Gastrocnemius medialis (tissue), 4 donors: ENCODE measurements around the gene TBCD. TPM values are rescaled to one million over a fixed set of nuclear protein-coding genes. Genes with fewer than 3 reads are reported as not detected.

Experiments
- ATAC-seq, 2 donors: fragments of 150-250 bp; one replicate each; pipeline ENCODE4 v1.9.1; 2016
- DNase-seq, 2 donors: peaks; one replicate each; pipeline ENCODE4 v3.0.0-alpha.2; 2019
- H3K27ac ChIP-seq, 4 donors: fragments of 200-600 bp; sonication (generic); 1 replicate in 1 of 4; 2 replicates in 3 of 4; pipeline ENCODE4 v1.5.1; 2016 to 2018; ENCODE audit warnings: mild to moderate bottlenecking in 2 of 4, moderate library complexity in 1 of 4
- H3K27me3 ChIP-seq, 3 donors: fragments of 200-600 bp; sonication (generic) in 2 of 3; 1 replicate in 1 of 3; 2 replicates in 2 of 3; pipeline versions ENCODE4 v1.5.1 to v1.6.0; 2016 to 2019; ENCODE audit warnings: mild to moderate bottlenecking in 1 of 3, moderate library complexity in 1 of 3
- H3K36me3 ChIP-seq, 2 donors: fragments of 200-600 bp; sonication (generic) in 1 of 2; one replicate each; pipeline ENCODE4 v1.5.1; 2017 to 2018
- H3K4me1 ChIP-seq, 2 donors: fragments of 200-600 bp; sonication (generic) in 1 of 2; one replicate each; pipeline ENCODE4 v1.5.1; 2016 to 2017; ENCODE audit warnings: mild to moderate bottlenecking in 2 of 2
- H3K4me3 ChIP-seq, 4 donors: fragments of 200-600 bp; sonication (generic) in 3 of 4; 1 replicate in 1 of 4; 2 replicates in 3 of 4; pipeline ENCODE4 v1.5.1; 2016 to 2019; ENCODE audit warnings: mild to moderate bottlenecking in 2 of 4
- H3K9me3 ChIP-seq, 3 donors: fragments of 200-600 bp; sonication (generic) in 2 of 3; 1 replicate in 1 of 3; 2 replicates in 2 of 3; pipeline ENCODE4 v1.5.1; 2016 to 2019
- POLR2A ChIP-seq, 2 donors: fragments of 450-650 bp; IDR thresholded peaks; one replicate each; pipeline ENCODE4 v1.6.1; 2017; ENCODE audit warnings: antibody characterized with exemption in 2 of 2, mild to moderate bottlenecking in 2 of 2, moderate library complexity in 2 of 2
- in situ Hi-C, 4 donors: fragments of 200-750 bp; cut with MboI; loops; one replicate each; pipeline versions ENCODE4 v1.15.0 to v1.8.0; 2017; ENCODE audit warnings: low sequenced_read_pairs in 4 of 4
- intact Hi-C: fragments of 100-400 bp; cut with DNase I; formaldehyde crosslinking; loops from one replicate; pipeline ENCODE4 v1.15.1; 2023; ENCODE audit warnings: low total_unique reads
- total RNA-seq, 4 donors: library from RNA; depleted of rRNA; stranded (reverse); fragments of >200 nt; gene quantifications; one replicate each; pipeline versions ENCODE4 v1.1.0 to v1.2.3, GENCODE V29; 2016
- TF ChIP-seq, protein P1 (sequence below), 5 experiments: fragments of 450-650 bp in 3 of 5; fragments of 200-600 bp in 2 of 5; sonication (generic) in 2 of 5; IDR thresholded peaks in 4 of 5; conservative IDR thresholded peaks in 1 of 5; 1 replicate in 4 of 5; 2 replicates in 1 of 5; pipeline ENCODE4 v1.5.1; 2016 to 2019; ENCODE audit warnings: antibody characterized with exemption in 5 of 5, mild to moderate bottlenecking in 3 of 5, moderate library complexity in 3 of 5

Gene TBCD
- total RNA-seq, 4 donors from 2014 or later = 18.0 to 50.4 (median 33.3) TPM

- TF ChIP-seq, protein P1, sequence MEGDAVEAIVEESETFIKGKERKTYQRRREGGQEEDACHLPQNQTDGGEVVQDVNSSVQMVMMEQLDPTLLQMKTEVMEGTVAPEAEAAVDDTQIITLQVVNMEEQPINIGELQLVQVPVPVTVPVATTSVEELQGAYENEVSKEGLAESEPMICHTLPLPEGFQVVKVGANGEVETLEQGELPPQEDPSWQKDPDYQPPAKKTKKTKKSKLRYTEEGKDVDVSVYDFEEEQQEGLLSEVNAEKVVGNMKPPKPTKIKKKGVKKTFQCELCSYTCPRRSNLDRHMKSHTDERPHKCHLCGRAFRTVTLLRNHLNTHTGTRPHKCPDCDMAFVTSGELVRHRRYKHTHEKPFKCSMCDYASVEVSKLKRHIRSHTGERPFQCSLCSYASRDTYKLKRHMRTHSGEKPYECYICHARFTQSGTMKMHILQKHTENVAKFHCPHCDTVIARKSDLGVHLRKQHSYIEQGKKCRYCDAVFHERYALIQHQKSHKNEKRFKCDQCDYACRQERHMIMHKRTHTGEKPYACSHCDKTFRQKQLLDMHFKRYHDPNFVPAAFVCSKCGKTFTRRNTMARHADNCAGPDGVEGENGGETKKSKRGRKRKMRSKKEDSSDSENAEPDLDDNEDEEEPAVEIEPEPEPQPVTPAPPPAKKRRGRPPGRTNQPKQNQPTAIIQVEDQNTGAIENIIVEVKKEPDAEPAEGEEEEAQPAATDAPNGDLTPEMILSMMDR (IDR thresholded peaks at IDR 0.05 in 4 of 5, conservative IDR thresholded peaks at IDR 0.05 in 1 of 5) = no peak
- no peak for TF ChIP-seq POLR2A (IDR thresholded peaks at IDR 0.05)
- DNase-seq (no peak), ATAC-seq (no peak)
- in situ Hi-C loops (no loop called here), intact Hi-C loops (no loop called here)
- Histone ChIP-seq H3K27ac (no peak overlapping the region), H3K9me3 (no peaks in the 10 kb centered on the region), H3K4me1 (peaks cover 19 to 45% of the 10 kb centered on the region in 2 donors), H3K4me3 (no peak overlapping the region), H3K36me3 (peaks cover 0 to 3% of the 10 kb centered on the region in 2 donors), H3K27me3 (no peaks in the 10 kb centered on the region)
These were observed 113.4 kb downstream of the TBCD start for GRCh38 chr17:82865274-82865673.

DNA sequence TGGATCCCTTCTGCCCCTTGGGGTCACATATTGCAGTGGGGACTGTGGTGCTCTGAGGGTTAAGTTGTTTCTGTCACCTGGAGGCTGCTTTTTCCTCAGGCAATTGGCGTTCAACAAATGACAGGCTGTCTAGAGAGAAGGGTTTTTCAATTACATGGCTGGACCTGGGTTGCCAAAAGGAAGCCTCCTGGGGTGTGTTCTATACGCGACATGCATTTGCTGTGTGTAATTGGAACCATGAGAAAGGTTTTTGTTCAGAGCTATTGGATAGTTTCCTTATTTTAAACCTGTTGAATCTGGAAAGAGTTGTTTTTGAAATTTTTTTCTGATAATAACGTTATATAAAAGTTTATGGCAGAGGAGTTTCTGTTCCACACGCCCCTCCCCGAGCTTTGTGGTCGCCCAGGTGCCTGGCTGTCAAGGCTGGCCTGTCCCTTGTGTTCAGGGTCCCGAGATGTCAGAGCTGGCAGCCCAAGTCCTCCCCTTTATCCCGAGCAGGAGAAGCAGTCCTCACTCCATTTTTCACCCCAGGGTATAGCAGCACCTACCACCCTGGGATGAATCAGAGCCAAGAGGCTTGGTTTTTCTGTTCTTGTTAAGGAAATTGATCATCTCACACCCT, 114.0 kb downstream of the TBCD start:
- H3K27me3 ChIP-seq = no peaks in the 10 kb centered on the region
- intact Hi-C loops = no loop called here
- H3K9me3 ChIP-seq = no peaks in the 10 kb centered on the region
- H3K36me3 ChIP-seq = peaks cover 0 to 9% of the 10 kb centered on the region in 2 donors
- H3K27ac ChIP-seq = peak overlapping the region in 3 of 4 donors; percentile 57 to 66 (median 63)
- ATAC-seq = no peak
- H3K4me1 ChIP-seq = peaks cover 19 to 43% of the 10 kb centered on the region in 2 donors
- no peak for DNase-seq
- TF ChIP-seq POLR2A (IDR thresholded peaks at IDR 0.05) = no peak
- TF ChIP-seq, protein P1 (IDR thresholded peaks at IDR 0.05 in 4 of 5, conservative IDR thresholded peaks at IDR 0.05 in 1 of 5) = no peak
- no peak overlapping the region for H3K4me3 ChIP-seq
- in situ Hi-C loops = no loop called here

GRCh38 chr17:82866590-82867191, 114.8 kb downstream of the TBCD start:
- intact Hi-C loops (no loop called here), in situ Hi-C loops (no loop called here)
- H3K27me3 ChIP-seq = no peaks in the 10 kb centered on the region
- peaks cover 0 to 11% of the 10 kb centered on the region in 2 donors for H3K36me3 ChIP-seq
- peak overlapping the region; percentile 43 to 66 (median 60) for H3K27ac ChIP-seq
- no peak overlapping the region for H3K4me3 ChIP-seq
- no peaks in the 10 kb centered on the region for H3K9me3 ChIP-seq
- peaks cover 19 to 43% of the 10 kb centered on the region in 2 donors for H3K4me1 ChIP-seq
- DNase-seq (peak in 1 of 2 donors; percentile 68), ATAC-seq (peak; percentile 51 to 64)
- TF ChIP-seq, protein P1 (IDR thresholded peaks at IDR 0.05 in 4 of 5, conservative IDR thresholded peaks at IDR 0.05 in 1 of 5) = no peak
- no peak for TF ChIP-seq POLR2A (IDR thresholded peaks at IDR 0.05)

- peak overlapping the region in 1 of 4 donors; percentile 57 for H3K27ac ChIP-seq
- DNase-seq (no peak), ATAC-seq (no peak)
- in situ Hi-C loops = no loop called here
- H3K27me3 ChIP-seq = no peaks in the 10 kb centered on the region
- TF ChIP-seq POLR2A (IDR thresholded peaks at IDR 0.05) = no peak
- TF ChIP-seq, protein P1 (IDR thresholded peaks at IDR 0.05 in 4 of 5, conservative IDR thresholded peaks at IDR 0.05 in 1 of 5) = no peak
- no peaks in the 10 kb centered on the region for H3K9me3 ChIP-seq
- peaks cover 19 to 48% of the 10 kb centered on the region in 2 donors for H3K4me1 ChIP-seq
- H3K36me3 ChIP-seq = peaks cover 0 to 11% of the 10 kb centered on the region in 2 donors
- intact Hi-C loops = no loop called here
- no peak overlapping the region for H3K4me3 ChIP-seq
These were observed 116.0 kb downstream of the TBCD start for GRCh38 chr17:82867763-82868325.
